Stimulated activated CD8-positive, alpha-beta memory T cell treated with anti-CD3 and anti-CD28 coated beads, Interleukin-2, amount 100 ng/mL, for 48 hours (primary cell): ENCODE data around the gene TUBB8.
"Not testable (repeated sequence)": the region's sequence is repeated elsewhere in the genome, so short reads cannot be mapped to it uniquely, and the experiment has no call there.

Experiments
- DNase-seq, 2 donors: peaks; one replicate each; pipeline ENCODE4 v3.0.0-alpha.2; 2020; ENCODE audit warnings: low read depth in 2 of 2

Gene TUBB8

DNA sequence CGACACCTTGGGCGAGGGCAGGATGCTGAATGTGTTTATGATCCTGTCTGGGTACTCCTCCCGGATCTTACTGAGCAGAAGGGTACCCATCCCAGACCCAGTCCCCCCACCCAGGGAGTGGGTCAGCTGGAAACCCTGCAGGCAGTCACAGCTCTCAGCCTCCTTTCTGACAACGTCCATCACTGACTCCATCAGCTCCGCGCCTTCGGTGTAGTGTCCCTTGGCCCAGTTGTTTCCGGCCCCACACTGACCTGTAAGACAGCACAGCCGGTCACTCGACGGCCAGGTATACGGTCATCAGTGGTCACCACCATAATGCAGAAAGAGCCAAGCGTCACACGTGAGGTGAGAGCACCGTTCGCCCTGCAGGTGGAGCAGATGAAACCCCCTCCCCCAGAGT is 1.2 kb downstream of the TUBB8 start:
- not testable (repeated sequence) for DNase-seq

DNA sequence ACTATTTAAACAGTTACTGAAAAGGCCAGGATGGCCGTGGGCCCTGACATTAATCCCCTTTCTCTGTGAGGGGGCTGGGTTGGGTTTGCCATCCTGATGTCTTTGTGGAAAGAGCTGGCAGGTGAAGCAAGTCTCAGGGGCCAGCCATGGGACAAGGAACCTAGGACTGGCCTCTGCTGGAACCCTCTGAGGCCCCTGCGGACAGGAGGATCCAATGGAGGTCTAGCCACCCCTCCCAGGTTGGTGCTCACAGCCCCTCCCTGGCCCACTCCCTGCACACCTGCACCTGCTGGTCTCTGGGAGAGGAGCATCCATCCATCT is 35.8 kb downstream of the TUBB8 start:
- not testable (repeated sequence) for DNase-seq

DNA sequence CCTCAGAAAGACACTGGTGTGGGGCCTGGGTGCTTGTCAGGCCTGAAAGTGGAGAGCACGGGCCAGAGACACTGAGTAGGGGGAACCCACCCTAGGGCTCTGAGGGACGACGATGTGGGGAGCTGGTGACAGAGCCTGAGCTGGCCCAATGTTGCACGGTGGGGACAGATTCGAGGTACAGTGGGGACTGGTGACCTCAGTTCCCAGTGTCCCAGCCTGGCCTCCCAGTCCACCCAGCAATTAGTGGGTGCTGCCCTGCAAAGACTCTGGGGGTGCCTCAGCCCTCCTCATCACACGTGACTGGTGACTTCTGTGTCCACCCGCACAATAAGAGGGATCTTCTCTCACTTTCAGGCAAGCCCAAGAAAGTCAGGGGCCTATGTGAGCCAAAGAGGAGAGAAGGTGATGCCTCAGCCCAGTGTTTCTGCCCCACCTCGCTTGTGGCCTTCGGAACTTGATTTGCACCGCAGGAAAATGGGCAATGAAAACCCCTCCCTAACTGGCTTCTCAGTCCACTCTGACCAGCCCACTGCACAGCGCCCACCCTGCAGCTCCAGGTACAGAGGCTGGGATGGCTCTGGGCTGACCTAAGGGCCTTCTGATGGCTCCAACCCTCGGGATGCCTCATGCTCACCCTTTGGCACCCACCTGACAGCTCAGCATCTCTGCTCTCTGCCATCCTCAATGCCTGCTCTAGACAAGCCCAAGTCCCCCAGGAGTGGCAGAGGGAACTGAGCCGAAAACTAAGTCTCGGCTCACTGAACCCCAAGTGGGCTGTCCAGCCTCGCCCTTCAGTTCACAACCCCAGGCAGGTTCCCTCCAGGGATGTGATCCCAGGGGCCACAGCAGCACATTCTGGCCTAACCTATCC is 36.4 kb downstream of the TUBB8 start:
- DNase-seq = not testable (repeated sequence)

DNA sequence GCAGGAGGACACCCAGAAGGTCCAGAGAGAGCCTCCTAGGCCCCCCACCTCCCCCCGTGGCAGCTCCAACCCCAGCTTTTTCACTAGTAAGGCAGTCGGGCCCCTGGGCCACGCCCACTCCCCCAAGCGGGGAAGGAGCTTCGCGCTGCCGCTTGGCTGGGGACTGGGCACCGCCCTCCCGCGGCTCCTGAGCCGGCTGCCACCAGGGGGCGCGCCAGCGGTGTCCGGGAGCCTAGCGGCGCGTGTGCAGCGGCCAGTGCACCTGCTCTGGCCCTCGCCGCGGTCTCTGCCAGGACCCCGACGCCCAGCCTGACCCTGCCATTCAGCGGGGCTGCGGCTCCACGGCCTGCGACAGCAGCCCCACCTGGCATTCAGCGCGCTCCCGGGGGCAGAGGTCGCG is 37.8 kb downstream of the TUBB8 start:
- peak; percentile 1 to 5 for DNase-seq

DNA sequence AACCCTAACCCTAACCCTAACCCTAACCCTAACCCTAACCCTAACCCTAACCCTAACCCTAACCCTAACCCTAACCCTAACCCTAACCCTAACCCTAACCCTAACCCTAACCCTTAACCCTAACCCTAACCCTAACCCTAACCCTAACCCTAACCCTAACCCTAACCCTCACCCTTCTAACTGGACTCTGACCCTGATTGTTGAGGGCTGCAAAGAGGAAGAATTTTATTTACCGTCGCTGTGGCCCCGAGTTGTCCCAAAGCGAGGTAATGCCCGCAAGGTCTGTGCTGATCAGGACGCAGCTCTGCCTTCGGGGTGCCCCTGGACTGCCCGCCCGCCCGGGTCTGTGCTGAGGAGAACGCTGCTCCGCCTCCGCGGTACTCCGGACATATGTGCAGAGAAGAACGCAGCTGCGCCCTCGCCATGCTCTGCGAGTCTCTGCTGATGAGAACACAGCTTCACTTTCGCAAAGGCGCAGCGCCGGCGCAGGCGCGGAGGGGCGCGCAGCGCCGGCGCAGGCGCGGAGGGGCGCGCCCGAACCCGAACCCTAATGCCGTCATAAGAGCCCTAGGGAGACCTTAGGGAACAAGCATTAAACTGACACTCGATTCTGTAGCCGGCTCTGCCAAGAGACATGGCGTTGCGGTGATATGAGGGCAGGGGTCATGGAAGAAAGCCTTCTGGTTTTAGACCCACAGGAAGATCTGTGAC is 38.7 kb downstream of the TUBB8 start:
- not testable (repeated sequence) for DNase-seq
